Measurements from ENCODE around the gene GOLT1B.
A peak's percentile ranks its signal among the peaks of the same experiment; 100 is the strongest.
"Not testable (repeated sequence)": the region's sequence is repeated elsewhere in the genome, so short reads cannot be mapped to it uniquely, and the experiment has no call there.

Gene GOLT1B

GRCh38 chr12:21501258-21502163 is at the start of gene GOLT1B, which contains the start of gene RECQL:
GOLT1B (plus strand) TSS chr12:21501789; CDS start chr12:21501924, 135 bp downstream.
RECQL (minus strand) TSS chr12:21501635; CDS start chr12:21499570, 2,065 bp downstream.
- peak; percentile 60 to 76 (median 76) for DNase-seq (ENCODE audit: low read depth in 3 of 3, low spot score in 1 of 3)

- no peak for DNase-seq (ENCODE audit: low read depth in 3 of 3, low spot score in 1 of 3)
Measured at GRCh38 chr12:21453312-21453852, 48.2 kb upstream of the GOLT1B start.

GRCh38 chr12:21456291-21456780 is 45.3 kb upstream of the GOLT1B start:
- DNase-seq (ENCODE audit: low read depth in 3 of 3, low spot score in 1 of 3) = no peak

DNA sequence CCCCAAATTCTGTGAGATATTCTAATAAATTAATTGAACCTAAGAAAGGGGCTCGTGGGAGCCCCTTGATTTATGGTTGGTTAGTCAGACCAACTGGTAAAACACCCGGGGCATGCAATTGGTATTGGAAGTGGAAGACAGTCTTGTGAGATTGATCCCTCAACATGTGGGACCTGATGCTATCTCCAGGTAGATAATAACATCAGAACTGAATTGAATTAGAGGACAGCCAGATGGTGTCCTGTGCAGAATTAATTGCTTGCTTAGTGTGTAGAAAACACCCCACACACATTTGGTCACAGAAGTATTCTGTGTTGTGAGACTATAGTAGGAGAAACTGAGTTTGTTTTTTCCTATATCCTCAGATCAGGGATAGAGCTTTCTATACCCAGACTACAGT is 42.1 kb upstream of the GOLT1B start:
- DNase-seq (ENCODE audit: low read depth in 3 of 3, low spot score in 1 of 3) = no peak

DNA sequence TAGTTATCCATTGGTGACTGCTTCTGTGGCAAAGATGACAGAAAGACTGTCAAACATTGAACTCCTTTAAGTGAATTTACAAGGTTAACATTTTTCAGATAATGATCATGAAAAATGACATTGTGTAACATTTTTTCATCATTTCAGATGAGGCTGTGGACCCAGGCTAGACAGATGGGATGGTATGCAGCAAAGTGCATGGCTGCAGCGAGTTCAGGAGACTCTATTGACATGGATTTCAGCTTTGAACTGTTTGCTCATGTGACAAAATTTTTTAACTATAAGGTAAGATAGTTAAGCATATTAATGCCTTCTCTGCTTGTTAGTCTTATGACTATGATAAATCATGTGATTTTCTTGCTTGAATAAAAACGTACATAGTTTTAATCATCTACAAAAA is 34.3 kb upstream of the GOLT1B start:
- DNase-seq (ENCODE audit: low read depth in 3 of 3, low spot score in 1 of 3) = not testable (repeated sequence)

DNA sequence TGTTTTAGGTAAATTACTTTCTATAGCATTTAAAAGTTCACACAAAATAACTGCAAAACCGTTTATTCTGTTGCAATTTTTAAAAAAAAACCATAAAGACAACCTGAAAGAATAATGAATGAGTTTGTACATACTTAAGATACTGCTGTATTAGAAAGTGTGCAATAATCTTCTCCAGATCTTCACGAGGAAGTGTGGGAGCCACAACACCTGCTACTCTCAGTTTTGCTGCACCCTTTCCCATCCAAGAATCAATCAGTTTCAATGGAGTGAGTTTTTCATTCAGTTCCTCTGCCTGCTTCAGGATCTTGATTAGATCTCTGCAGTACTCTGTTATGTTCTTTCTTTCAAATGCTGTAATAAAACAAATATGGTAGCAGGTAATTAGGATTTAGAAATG is 30.3 kb upstream of the GOLT1B start:
- DNase-seq (ENCODE audit: low read depth in 3 of 3, low spot score in 1 of 3) = no peak

DNA sequence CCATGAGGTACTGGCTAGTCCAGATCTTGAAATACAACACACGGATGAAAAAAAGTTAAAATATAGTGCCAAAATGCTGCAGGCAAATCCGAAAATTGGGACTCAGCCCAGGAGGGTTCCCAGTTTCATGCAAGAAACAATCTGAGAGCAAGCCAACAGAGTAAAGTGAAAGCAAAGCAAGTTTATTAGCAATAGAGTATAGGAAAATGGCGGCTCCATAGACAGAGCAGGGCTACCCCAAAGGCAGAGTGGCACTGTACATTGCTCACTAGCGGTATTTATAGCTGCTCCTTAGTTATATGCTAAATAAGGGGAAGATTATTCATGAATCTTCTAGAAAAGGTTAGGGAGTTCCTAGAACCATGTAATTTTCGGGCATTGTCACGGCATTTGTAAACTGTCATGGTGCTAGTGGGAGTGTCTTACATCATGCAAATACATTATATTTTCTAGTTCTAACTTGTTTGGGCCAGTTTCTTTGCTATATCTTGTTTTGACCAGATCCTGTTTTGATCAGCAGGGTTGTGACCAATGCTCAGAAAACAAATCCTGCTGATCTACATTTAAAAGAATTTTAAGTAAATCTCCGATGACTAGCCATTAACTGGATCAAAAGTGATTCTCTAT is 29.3 kb upstream of the GOLT1B start:
- no peak for DNase-seq (ENCODE audit: low read depth in 3 of 3, low spot score in 1 of 3)

GRCh38 chr12:21475552-21475951 is 26.0 kb upstream of the GOLT1B start:
- no peak for DNase-seq (ENCODE audit: low read depth in 3 of 3, low spot score in 1 of 3)

GRCh38 chr12:21476949-21477348 is 24.6 kb upstream of the GOLT1B start:
- no peak for DNase-seq (ENCODE audit: low read depth in 3 of 3, low spot score in 1 of 3)

DNA sequence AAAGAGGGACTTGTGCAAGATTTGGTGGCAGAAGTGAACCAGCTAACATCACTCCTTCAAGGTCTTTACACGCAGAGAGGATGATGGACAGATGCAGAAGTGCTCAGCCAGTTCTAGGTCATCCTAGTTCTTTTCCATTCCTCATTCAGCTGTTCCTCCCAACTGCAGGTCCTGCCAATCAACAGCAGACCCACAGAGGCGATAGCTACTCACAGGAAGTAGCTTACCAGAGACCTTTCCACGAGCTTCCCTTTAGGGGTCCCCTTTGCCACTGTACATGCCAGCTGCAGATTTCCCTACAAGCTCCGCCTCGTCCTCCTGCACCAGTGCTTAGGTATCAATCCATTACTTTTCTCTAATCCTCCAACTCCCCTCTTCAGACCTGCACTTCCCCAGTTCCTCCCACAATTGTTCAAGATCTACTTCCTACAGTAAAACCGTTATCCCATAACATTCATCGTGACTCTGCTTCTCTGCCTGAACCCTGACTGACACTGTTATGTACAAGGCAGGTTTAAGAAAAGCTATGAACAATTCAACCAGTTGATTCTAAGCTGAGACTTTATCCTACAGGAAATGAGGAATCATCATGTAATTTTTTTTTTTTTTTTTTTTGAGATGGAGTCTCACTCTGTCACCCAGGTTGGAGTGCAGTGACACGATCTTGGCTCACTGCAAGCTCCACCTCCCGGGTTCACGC is 22.7 kb upstream of the GOLT1B start:
- DNase-seq (ENCODE audit: low read depth in 3 of 3, low spot score in 1 of 3) = no peak

- no peak for DNase-seq (ENCODE audit: low read depth in 3 of 3, low spot score in 1 of 3)
Measured at GRCh38 chr12:21483531-21483930, 18.1 kb upstream of the GOLT1B start.

GRCh38 chr12:21485998-21486397 is 15.6 kb upstream of the GOLT1B start:
- no peak for DNase-seq (ENCODE audit: low read depth in 3 of 3, low spot score in 1 of 3)

DNA sequence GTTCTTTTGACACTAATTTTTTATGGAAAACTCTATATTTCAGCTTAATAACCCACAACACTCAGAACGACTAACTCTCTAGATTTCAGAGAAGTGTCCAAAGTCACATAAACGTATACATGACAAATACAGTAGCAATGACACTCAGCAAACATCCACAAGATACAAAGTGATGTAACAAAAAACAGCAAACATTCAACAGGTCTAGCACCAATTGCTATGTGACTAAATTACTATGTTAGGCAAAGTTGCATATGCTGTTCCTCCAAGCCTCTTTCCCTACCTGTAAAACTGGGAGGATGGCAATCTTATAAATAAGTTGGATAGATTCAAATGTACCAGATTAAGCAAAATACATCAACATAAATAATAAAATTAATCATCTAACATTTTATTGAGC is 1.8 kb upstream of the GOLT1B start:
- DNase-seq (ENCODE audit: low read depth in 3 of 3, low spot score in 1 of 3) = no peak

DNA sequence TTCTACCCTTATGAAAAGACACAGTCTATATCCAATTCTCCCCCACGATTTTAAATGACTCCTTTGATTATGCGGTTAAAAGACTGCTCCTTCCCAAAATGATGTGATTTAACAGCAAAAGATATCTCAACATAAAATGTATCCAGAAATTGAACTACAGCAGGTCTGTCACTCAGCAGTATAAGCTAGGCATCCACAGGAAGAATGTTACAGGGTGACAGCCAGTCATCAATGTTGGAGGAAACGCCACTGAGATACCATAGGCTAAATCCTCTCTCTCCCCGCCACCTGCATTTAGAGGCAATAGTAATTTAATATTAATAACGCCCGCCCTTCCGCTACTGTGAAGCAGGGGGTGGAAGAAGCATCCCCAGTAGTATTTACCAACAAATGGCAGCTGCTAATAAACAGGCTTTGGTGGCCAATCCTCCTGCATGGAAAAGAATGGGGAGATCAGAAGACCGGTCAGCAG is 767 bp upstream of the GOLT1B start:
- no peak for DNase-seq (ENCODE audit: low read depth in 3 of 3, low spot score in 1 of 3)

DNA sequence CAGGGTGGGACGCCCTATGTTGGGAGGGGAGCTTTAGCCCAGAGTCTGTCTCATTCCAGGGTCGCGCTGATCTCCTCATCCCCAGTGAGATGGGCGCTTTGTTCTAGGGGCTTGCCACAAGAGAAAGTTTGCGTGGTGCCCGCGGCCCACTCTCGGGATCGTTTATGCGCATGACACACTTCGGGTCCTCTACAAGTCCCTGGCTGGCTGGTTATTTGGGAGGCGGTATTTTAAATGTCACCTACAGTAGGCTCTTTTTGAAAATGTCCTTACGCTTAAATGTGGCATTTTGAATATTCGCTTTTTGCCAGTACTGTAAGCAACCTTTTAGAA is 541 bp downstream of the GOLT1B start:
- no peak for DNase-seq (ENCODE audit: low read depth in 3 of 3, low spot score in 1 of 3)

DNA sequence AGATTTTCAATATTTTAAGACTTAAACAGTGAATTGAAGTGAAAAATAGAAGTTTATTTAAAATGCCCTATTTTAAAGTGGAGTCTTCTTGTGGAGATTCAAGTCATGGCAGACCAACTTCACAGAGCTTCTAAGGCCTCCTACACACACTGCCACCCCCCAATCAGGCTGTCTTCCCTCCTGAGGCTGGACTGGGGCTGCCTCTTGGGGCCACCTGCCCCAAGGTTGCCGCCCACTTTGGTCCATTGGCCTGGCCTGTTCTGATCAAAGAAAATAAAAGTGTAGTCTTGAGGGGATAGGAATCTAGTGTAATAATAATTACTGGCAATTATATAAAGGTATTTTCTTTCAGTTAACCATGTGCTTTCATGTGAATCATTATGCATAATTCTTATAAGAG is 1.3 kb downstream of the GOLT1B start:
- no peak for DNase-seq (ENCODE audit: low read depth in 3 of 3, low spot score in 1 of 3)

DNA sequence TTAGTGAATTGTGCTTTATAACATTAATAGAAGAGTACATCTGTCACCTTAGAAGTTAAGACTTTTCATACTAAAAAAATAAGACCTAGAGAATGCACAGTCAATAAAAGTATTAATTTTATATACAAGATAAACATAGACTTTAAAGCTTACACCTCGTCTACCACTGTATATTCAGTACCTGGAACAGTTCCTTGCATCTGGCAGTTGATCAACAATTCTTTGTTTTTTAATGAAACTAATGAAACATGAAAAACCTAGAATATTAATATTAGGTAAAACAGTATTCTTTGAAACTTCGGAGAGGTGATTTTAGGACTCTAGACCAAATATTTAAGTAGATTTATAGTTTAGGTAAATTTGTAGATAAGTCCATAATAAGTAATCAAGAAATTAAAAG is 4.3 kb downstream of the GOLT1B start:
- DNase-seq (ENCODE audit: low read depth in 3 of 3, low spot score in 1 of 3) = no peak

DNA sequence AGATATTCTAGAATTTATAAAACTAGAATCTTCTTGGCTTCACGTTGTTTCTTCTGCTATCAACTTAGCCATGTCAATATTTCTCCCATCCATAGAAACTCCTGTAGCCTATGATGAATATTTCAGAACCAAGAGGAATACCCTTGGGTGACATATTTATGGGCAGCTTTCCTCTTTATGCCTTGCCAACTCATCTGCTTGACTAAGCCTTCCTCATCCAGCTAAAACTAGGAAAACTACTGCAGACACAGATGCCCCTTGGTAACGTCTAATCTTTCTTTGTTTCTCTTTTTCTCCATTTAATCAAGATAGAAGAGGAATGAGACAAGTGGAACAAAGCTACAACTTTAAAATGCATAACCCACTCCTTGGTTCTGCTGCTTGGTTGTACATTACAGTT is 6.3 kb downstream of the GOLT1B start:
- DNase-seq (ENCODE audit: low read depth in 3 of 3, low spot score in 1 of 3) = no peak

GRCh38 chr12:21509768-21510167 is 8.2 kb downstream of the GOLT1B start:
- DNase-seq (ENCODE audit: low read depth in 3 of 3, low spot score in 1 of 3) = no peak

DNA sequence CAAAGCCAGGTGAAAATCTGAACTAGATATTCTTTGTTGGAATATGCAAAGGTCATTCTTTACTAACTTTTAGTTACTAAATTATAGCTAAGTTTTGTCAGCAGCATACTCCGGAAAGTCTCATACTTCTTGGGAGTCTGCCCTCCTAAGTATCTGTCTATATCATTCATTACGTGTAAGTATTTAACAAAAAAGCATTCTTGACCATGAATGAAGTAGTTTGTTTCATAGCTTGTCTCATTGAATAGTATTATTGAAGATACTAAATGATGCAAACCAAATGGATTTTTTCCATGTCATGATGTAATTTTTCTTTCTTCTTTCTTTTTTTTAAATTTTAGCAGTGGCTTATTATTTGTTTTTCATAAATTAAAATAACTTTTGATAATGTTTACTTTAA is 14.7 kb downstream of the GOLT1B start:
- no peak for DNase-seq (ENCODE audit: low read depth in 3 of 3, low spot score in 1 of 3)

GRCh38 chr12:21518451-21518850 is 16.9 kb downstream of the GOLT1B start:
- no peak for DNase-seq (ENCODE audit: low read depth in 3 of 3, low spot score in 1 of 3)

Data from stimulated activated CD4-positive, alpha-beta T cell treated with anti-CD3 and anti-CD28 coated beads, TNF-alpha, amount 100 ng/mL, for 1 hour (primary cell).